Large intestine (tissue), 3 donors: ENCODE measurements around the gene CLSTN2. TPM values are rescaled to one million over a fixed set of nuclear protein-coding genes. Genes with fewer than 3 reads are reported as not detected.

ENCODE experiments used
- DNase-seq, 2 donors: peaks; one replicate each; pipeline versions ENCODE4 v3.0.0 to v3.0.0-alpha.2; 2013
- H3K27ac ChIP-seq: one replicate; pipeline ENCODE4 v1.5.1; 2013; ENCODE audit warnings: low read length
- H3K27me3 ChIP-seq: 2 replicates; pipeline ENCODE4 v1.6.1; 2013; ENCODE audit warnings: low read length; ENCODE audit not compliant: control insufficient read depth, insufficient read depth
- H3K36me3 ChIP-seq: 2 replicates; pipeline ENCODE4 v1.6.1; 2013; ENCODE audit warnings: low read length; ENCODE audit not compliant: control insufficient read depth, insufficient read depth
- H3K4me1 ChIP-seq: one replicate; pipeline ENCODE4 v1.6.1; 2013; ENCODE audit warnings: low read length; ENCODE audit not compliant: control insufficient read depth, insufficient read depth
- H3K4me3 ChIP-seq: one replicate; pipeline ENCODE4 v1.5.1; 2013; ENCODE audit warnings: low read length
- H3K9me3 ChIP-seq: one replicate; pipeline ENCODE4 v1.6.1; 2013; ENCODE audit warnings: mild to moderate bottlenecking, low read depth, low read length, moderate library complexity; ENCODE audit not compliant: control insufficient read depth
- WGBS: methylation state at CpG from one replicate; pipeline ENCODE4 v1.1.5; 2013; ENCODE audit warnings: low lambda C conversion rate; ENCODE audit not compliant: insufficient coverage; 5-methylcytosine and 5-hydroxymethylcytosine counted together
- polyA plus RNA-seq: library from polyadenylated mRNA; unstranded; fragments of 120-200 nt; gene quantifications from one replicate; pipeline ENCODE4 v1.2.1, GENCODE V29; 2013

Gene CLSTN2
- polyA plus RNA-seq, 1 donor: 1.8 TPM

GRCh38 chr3:140347151-140347550 lies 412.2 kb downstream of the CLSTN2 start:
- Histone ChIP-seq H3K27ac (no peak overlapping the region), H3K27me3 (no peaks in the 10 kb centered on the region), H3K9me3 (no peaks in the 10 kb centered on the region), H3K36me3 (no peaks in the 10 kb centered on the region), H3K4me1 (no peaks in the 10 kb centered on the region), H3K4me3 (no peak overlapping the region)
- DNase-seq: no peak

- Histone ChIP-seq H3K4me1 (no peaks in the 10 kb centered on the region), H3K27me3 (no peaks in the 10 kb centered on the region), H3K36me3 (no peaks in the 10 kb centered on the region), H3K9me3 (no peaks in the 10 kb centered on the region), H3K27ac (no peak overlapping the region), H3K4me3 (no peak overlapping the region)
- 100% methylated on average over 1 of the region's 4 CpGs for WGBS
- peak; percentile 7 to 33 for DNase-seq
Measured at GRCh38 chr3:140349938-140350337, 415.0 kb downstream of the CLSTN2 start.

DNA sequence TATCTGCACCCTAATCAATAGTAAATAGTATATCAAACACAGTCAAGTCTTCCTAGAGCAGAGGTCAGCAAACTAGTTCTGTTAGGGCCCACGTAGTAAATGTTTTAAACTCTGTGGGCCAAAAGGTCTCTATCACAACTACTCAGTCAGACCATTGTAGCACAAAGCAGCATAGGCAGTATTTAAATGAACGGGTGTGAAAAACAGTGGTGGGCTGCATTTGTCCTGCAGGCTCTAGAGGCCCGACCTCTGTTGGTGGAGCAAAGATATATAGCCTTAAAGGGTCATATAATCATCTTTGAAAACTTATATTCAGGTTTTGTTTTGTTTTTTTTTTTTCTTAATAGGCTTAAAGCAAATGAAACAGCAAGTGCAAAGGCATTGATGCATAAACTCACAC lies 416.5 kb downstream of the CLSTN2 start:
- no peak overlapping the region for H3K4me3 ChIP-seq
- no peak overlapping the region for H3K27ac ChIP-seq
- no peaks in the 10 kb centered on the region for H3K9me3 ChIP-seq
- no peaks in the 10 kb centered on the region for H3K4me1 ChIP-seq
- no peaks in the 10 kb centered on the region for H3K27me3 ChIP-seq
- WGBS: no CpG with 5 or more reads among the region's 3 CpGs
- no peaks in the 10 kb centered on the region for H3K36me3 ChIP-seq
- DNase-seq: no peak

DNA sequence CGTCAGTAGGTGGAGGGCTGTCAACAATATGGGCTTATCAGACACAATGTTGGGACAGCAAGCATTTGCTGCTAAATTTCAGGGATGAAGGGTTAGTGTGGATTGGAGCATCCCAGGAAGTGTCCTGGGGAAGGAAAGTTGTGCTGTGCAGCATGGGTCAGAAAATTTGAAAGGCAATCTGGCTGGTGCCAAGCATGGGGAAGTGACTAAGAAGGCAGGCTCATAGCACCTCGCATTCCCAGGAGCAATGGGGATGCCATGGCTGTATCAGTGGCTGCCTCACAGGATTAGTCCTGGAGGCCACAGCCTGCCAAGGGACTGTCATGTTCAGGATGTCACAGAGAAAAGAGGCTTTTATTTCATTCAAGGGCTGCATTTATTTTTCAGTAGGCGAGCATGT lies 420.5 kb downstream of the CLSTN2 start:
- no peaks in the 10 kb centered on the region for H3K4me1 ChIP-seq
- WGBS: 100% methylated on average over 1 of the region's 3 CpGs
- no peak for DNase-seq
- H3K9me3 ChIP-seq: no peaks in the 10 kb centered on the region
- H3K36me3 ChIP-seq: no peaks in the 10 kb centered on the region
- H3K27ac ChIP-seq: no peak overlapping the region
- no peak overlapping the region for H3K4me3 ChIP-seq
- H3K27me3 ChIP-seq: no peaks in the 10 kb centered on the region

DNA sequence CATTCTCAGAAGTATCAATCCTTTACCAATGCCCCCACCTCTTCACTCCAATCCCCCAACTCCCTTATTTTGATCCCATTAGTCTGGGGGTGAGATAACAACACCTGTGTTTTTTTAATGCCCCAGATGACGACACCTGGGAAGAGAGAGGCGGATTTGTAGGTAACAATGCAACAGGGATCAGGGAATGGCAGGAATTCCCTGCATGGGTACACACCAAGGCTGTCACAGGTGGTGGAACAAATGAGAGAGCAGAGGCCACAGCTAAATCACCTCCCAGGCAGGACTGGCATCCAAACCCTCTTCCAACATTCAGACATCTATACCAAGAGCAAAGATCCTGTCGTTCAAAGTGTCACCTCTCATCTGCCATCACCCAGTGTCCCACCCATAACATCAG lies 423.7 kb downstream of the CLSTN2 start:
- Histone ChIP-seq H3K27me3 (no peaks in the 10 kb centered on the region), H3K4me1 (no peaks in the 10 kb centered on the region), H3K36me3 (no peaks in the 10 kb centered on the region), H3K27ac (no peak overlapping the region), H3K9me3 (no peaks in the 10 kb centered on the region), H3K4me3 (no peak overlapping the region)
- no peak for DNase-seq
- no CpG with 5 or more reads among the region's 3 CpGs for WGBS

GRCh38 chr3:140359233-140359995 lies 424.4 kb downstream of the CLSTN2 start:
- Histone ChIP-seq H3K27me3 (no peaks in the 10 kb centered on the region), H3K27ac (no peak overlapping the region), H3K4me3 (no peak overlapping the region), H3K9me3 (no peaks in the 10 kb centered on the region), H3K36me3 (no peaks in the 10 kb centered on the region), H3K4me1 (no peaks in the 10 kb centered on the region)
- no peak for DNase-seq
- 83% methylated on average over 2 of the region's 5 CpGs for WGBS

DNA sequence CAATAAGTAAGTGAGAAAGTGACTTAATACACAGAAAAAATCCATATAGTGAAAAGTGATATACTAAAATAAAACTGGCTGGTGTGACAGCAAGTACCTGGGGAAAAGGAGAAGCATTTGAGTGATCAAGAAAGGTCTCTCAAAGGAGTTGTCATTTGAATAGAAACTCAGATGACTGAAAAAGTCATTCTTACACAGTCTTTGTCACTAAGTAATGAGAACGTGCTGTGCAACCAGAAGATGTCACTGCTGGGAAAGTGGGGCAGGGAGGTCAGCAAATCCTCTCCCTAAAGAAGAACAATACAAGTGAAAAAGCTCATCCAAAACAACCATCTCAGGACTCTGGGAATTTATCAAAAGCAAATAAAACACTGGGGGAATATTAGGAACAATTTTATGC lies 425.3 kb downstream of the CLSTN2 start:
- no peaks in the 10 kb centered on the region for H3K4me1 ChIP-seq
- DNase-seq: no peak
- H3K27me3 ChIP-seq: no peaks in the 10 kb centered on the region
- H3K4me3 ChIP-seq: no peak overlapping the region
- WGBS: no CpG with 5 or more reads among the region's 1 CpG
- H3K36me3 ChIP-seq: no peaks in the 10 kb centered on the region
- H3K9me3 ChIP-seq: no peaks in the 10 kb centered on the region
- H3K27ac ChIP-seq: no peak overlapping the region

DNA sequence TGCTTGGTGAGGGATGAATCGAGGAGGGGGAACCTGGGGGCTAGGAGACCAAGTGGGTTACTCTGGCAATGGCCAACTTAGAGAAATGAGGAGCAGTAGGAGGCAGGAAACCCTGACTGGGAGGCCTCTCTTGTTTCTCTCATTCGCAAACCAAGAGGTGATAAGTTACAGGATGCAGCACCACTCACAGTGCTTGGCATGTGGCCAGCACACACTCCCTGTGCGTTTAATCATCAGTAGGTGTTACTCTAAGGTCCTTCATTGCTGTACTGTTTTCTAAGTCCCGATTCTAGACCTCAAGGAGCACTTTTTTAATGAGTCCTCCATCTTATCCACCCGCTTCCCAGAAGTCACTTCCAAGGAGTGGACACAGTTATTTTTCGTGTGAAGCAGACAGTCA lies 428.8 kb downstream of the CLSTN2 start:
- DNase-seq: no peak
- Histone ChIP-seq H3K27me3 (no peaks in the 10 kb centered on the region), H3K36me3 (no peaks in the 10 kb centered on the region), H3K27ac (no peak overlapping the region), H3K4me3 (no peak overlapping the region), H3K4me1 (no peaks in the 10 kb centered on the region), H3K9me3 (no peaks in the 10 kb centered on the region)
- WGBS: 92% methylated on average over 2 of the region's 6 CpGs

GRCh38 chr3:140365872-140366697 lies 431.1 kb downstream of the CLSTN2 start:
- WGBS: no CpG with 5 or more reads among the region's 9 CpGs

GRCh38 chr3:140368223-140368811 lies 433.3 kb downstream of the CLSTN2 start:
- no peaks in the 10 kb centered on the region for H3K27me3 ChIP-seq
- DNase-seq: no peak
- H3K27ac ChIP-seq: no peak overlapping the region
- no peaks in the 10 kb centered on the region for H3K9me3 ChIP-seq
- H3K36me3 ChIP-seq: no peaks in the 10 kb centered on the region
- H3K4me3 ChIP-seq: no peak overlapping the region
- 100% methylated on average over 1 of the region's 5 CpGs for WGBS
- H3K4me1 ChIP-seq: no peaks in the 10 kb centered on the region

More at GRCh38 chr3:140365872-140366697, 431.1 kb downstream of the CLSTN2 start:
- no peaks in the 10 kb centered on the region for H3K36me3 ChIP-seq
- no peak overlapping the region for H3K27ac ChIP-seq
- no peak overlapping the region for H3K4me3 ChIP-seq
- no peak for DNase-seq
- no peaks in the 10 kb centered on the region for H3K4me1 ChIP-seq
- no peaks in the 10 kb centered on the region for H3K9me3 ChIP-seq
- no peaks in the 10 kb centered on the region for H3K27me3 ChIP-seq
